Inflammatory macrophage (primary cell): Measurements from ENCODE around the gene SLC9A9.

Experiments used
- DNase-seq, 2 donors: peaks; one replicate each; pipeline ENCODE4 v3.0.0-alpha.2; 2020 to 2022

The SLC9A9 gene

GRCh38 chr3:143442814-143443447 lies 405.3 kb downstream of the SLC9A9 start:
- no peak for DNase-seq

GRCh38 chr3:143441516-143442171 lies 406.6 kb downstream of the SLC9A9 start:
- no peak for DNase-seq

- DNase-seq = no peak
Observed at GRCh38 chr3:143439817-143440216, 408.5 kb downstream of the SLC9A9 start.

- DNase-seq = no peak
Observed at GRCh38 chr3:143437405-143437804, 410.9 kb downstream of the SLC9A9 start.

GRCh38 chr3:143436231-143436930 lies 411.9 kb downstream of the SLC9A9 start:
- peak in 1 of 2 donors; percentile 18 for DNase-seq

- peak in 1 of 2 donors; percentile 43 for DNase-seq
Observed at GRCh38 chr3:143433787-143434378, 414.4 kb downstream of the SLC9A9 start.

DNA sequence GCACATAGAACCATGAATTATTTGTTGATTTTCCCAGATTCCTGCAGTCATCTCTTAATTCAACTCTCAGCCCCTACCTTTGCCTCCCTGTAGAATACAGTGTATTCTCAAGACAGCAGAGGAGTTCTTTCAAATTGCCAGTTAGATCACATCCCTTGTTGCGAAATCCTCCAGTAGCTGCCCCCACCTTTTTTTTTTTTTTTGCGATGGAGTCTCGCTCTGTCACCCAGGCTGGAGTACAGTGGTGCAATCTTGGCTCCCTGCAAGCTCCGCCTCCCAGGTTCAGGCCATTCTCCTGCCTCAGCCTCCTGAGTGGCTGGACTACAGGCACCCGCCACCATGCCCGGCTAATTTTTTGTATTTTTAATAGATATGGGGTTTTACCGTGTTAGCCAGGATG lies 417.0 kb downstream of the SLC9A9 start:
- peak; percentile 59 to 73 for DNase-seq

DNA sequence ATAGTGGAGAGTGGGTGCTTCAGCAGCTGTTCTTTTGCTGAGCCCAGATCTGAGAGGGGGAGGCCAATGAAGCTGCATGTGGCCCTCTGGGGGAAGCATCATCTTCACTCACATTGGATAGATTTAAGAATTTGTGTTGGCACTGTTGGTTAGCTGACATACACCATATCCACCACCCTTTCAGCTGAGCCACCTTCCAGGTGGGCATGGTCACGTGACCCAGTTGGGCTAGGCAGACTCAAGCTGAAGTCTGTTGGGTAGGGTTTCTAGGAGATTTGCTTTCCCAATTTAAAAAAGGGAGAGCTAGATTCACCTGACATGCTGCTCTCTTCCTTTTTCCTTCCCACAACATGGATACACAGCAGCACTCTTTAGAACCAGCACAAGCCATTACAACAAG lies 417.7 kb downstream of the SLC9A9 start:
- no peak for DNase-seq

GRCh38 chr3:143429628-143430514 lies 418.4 kb downstream of the SLC9A9 start:
- DNase-seq = no peak

- peak in 1 of 2 donors; percentile 12 for DNase-seq
Observed at GRCh38 chr3:143428294-143428693, 420.0 kb downstream of the SLC9A9 start.

DNA sequence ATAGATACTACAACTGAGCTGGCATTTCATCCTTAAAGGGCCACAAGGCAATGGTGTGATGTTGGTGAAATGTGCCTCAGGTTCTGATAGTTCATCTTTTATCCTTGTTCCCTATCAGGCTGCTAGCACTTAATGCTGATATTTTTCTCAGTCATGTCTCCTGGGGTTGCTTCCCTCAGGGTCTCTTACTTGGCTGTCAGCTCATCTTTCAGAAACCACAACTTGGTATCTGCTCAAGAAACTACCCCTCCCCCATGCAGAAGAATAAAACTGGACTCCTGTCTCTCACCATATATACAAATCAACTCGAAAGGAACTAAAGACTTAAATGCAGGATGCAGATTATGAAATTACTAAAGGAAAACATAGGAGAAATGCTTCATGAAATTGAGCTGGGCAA lies 420.6 kb downstream of the SLC9A9 start:
- no peak for DNase-seq

DNA sequence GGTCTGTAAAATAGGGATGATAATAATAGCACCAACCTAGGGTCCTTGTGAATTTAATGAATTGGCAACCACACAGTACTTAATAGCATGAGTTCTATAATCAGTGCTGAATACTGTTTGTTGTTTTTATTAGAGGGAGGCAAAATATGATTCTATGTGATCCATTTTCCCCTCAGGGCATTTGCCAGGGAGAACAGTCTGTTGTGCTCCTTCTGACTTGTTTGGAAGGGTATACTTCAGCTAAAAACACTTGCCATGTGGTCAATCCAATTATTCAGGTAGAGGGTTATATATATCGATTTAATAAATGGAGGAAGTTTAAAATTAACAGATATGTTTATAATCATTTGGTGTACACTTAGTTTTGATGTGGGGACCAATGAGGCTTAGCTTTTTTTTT lies 423.4 kb downstream of the SLC9A9 start:
- DNase-seq = no peak

DNA sequence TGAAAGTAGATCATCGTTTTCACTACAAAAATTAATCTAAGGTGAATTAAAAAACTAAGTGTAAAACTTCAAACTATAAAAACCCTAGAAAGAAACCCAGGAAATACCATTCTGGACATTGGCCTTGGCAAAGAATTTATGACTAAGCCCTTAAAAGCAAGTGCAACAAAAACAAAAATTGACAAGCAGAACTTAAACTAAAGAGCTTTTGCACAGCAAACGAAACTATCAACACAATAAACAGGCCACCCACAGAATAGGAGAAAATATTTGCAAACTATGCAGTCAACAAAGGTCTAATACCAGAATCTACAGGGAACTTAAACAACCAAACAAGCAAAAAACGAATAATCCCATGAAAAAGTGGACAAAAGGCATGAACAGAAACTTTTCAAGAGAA lies 426.7 kb downstream of the SLC9A9 start:
- DNase-seq = no peak

GRCh38 chr3:143419611-143420010 lies 428.7 kb downstream of the SLC9A9 start:
- DNase-seq = no peak

DNA sequence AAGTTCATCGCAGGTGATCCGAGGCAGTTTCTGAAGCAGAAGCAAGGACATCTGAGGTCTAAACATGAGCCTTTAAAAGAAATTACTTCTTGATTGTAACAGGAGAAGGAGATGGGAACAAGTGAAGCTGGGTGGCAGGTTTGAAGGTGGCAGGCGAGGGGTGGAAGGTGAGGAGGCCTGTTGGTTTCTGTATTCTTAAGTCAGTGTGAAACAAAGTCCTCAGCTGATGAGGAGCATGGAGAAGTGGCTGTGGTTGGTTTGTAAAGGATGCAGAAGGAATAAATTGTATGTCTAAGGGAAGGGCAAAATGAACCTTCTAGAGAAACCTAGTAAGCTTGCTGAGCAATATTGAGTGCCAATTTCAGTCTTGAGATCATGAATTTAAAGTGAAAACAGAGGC lies 429.9 kb downstream of the SLC9A9 start:
- no peak for DNase-seq

GRCh38 chr3:143416229-143416628 lies 432.0 kb downstream of the SLC9A9 start:
- DNase-seq = no peak

GRCh38 chr3:143414571-143415253 lies 433.6 kb downstream of the SLC9A9 start:
- DNase-seq = no peak

DNA sequence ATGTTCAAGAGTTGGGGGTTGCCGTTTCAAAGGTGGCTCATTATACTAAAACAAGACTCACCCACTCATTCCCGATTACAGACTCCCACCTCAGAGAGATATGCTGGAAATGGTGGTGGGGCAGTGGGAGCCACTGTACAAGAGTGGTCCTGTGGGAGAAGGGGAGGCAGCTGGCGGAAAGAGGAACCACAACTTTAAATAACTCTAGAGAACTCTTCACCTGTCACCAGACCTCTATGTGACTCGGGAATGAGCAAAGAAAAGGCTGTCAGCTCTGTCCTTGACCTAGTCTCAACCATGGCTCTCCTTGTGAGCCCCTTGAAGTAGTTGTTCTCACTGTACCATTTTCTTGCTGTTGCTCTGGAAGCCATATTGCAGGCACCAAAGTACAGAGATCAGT lies 434.9 kb downstream of the SLC9A9 start:
- no peak for DNase-seq

GRCh38 chr3:143412084-143412483 lies 436.2 kb downstream of the SLC9A9 start:
- DNase-seq = no peak

DNA sequence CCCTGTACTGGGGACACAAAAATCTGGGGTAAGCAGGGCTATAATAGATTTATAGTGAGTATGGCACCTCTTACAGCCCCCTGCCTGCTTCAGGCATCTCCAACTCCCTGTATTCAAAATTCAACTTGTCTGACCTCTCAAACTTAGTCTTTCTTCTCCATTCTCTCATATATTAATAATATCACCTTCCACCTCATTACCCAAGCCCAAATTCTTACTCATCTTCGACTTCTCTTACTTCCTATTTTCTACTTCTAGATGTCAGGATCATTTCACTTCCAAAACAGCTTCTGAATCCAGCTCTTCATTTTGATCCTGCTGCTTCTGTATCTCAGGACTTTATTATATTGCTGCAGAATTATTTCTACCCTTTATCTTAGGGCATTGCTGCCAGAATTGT lies 438.0 kb downstream of the SLC9A9 start:
- DNase-seq = peak; percentile 11 to 64

DNA sequence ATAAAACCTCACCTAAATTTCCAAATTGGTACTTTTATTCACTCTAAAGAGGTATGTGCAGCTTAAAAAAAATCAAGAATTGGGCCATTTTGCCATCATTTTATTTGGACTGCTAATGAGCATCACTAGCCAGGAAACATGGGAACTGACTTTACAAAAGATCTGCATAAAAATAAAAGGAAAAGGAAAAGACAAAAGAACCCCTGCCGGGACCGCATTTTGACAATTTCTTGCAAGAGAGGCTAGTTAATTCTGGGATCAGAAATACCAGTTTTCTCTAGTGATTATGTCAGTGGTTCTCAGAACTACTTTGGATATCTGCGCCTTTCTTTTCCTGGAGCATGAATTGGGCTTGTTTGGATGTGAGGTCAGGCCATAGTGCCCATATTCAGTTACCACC lies 439.5 kb downstream of the SLC9A9 start:
- no peak for DNase-seq

DNA sequence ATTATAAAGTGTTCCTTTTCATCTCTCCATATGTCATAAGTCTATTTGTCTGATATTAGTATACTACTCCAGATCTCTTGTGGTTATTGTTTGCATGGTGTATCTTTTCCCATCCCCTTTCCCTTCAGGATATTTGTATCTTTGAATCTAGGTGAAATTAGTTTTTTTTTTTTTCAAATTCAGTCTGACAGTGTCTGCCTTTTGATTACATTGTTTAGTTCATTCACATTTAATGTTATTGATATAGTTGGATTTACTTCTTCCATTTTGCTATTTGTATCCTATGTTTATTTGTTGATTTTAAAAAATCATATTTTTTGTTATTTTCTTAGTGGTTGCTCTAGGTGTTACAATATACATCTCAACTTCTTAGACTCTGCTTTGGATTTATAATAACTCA lies 445.7 kb downstream of the SLC9A9 start:
- DNase-seq = no peak
